Activated CD8-positive, alpha-beta memory T cell treated with anti-CD3 and anti-CD28 coated beads, Interleukin-2, amount 50 U/mL, for 1 hour (primary cell): ENCODE measurements around the gene MT1F.
A peak's percentile ranks its signal among the peaks of the same experiment; 100 is the strongest.
"Not testable (repeated sequence)": the region's sequence is repeated elsewhere in the genome, so short reads cannot be mapped to it uniquely, and the experiment has no call there.

Experiments
- DNase-seq: peaks from one replicate; pipeline ENCODE4 v3.0.0-alpha.2; 2020; ENCODE audit errors: extremely low read depth

The MT1F gene

DNA sequence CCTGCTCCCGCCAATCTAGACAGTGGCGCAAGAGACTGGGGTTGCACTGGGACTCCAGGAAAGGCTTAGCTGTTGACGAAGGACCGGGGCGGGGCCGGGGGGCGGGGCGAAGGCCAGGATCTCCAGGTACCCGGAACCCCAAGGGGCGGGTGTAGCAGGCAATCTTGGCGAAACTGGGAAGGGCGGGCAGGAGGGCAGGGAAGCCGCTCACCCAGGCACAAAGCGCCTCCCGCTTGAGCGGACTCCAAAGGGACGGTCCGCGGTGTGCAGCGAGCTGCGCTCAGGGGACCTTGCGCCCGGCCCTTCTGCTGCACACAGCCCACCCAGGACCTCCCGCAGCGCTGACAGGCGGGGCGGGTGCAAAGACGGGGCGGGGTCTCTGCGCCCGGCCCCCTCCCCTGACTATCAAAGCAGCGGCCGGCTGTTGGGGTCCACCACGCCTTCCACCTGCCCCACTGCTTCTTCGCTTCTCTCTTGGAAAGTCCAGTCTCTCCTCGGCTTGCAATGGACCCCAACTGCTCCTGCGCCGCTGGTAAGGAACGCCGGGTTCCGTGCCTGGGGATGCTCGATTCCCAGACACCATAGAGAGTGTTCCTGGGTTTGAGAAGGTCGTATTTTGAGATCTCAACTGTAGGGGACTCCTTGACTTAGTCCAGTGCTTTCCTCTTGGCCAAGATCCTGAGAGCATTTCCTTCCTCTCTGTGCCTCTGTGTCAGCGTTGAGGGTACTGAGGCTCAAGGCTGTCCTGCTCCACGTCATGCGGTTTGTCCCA is at the start of gene MT1F:
Gene MT1F, plus strand, starts transcription at position 405 of the 772 bp plus-strand sequence. Its CDS starts 100 bp downstream, at position 505.
- no peak for DNase-seq

DNA sequence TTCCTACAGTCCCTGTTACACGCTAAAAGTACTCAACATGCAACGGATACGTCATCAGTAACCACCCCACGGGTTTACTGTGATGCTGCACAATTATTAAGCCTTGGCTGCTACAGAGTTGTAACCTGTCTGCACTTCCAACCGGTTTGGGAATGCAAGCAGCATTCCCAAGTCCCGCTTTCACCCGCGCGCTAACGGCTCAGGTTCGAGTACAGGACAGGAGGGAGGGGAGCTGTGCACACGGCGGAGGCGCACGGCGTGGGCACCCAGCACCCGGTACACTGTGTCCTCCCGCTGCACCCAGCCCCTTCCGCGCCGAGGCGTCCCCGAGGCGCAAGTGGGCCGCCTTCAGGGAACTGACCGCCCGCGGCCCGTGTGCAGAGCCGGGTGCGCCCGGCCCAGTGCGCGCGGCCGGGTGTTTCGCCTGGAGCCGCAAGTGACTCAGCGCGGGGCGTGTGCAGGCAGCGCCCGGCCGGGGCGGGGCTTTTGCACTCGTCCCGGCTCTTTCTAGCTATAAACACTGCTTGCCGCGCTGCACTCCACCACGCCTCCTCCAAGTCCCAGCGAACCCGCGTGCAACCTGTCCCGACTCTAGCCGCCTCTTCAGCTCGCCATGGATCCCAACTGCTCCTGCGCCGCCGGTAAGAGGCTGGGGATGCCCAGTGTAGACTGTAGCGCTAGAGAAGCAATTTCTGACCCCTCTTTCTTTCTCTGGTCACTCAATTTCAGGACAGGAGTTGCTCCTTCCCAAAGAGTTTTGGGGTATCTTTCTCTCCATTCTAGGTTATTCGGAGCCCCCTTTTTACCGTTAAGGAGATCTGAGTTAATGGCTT is 49.5 kb upstream of the MT1F start, which contains the start of gene MT2A:
Gene MT2A, plus strand, starts transcription at position 542 of the 833 bp plus-strand sequence. Its CDS starts 72 bp downstream, at position 614.
- peak; percentile 51 for DNase-seq

DNA sequence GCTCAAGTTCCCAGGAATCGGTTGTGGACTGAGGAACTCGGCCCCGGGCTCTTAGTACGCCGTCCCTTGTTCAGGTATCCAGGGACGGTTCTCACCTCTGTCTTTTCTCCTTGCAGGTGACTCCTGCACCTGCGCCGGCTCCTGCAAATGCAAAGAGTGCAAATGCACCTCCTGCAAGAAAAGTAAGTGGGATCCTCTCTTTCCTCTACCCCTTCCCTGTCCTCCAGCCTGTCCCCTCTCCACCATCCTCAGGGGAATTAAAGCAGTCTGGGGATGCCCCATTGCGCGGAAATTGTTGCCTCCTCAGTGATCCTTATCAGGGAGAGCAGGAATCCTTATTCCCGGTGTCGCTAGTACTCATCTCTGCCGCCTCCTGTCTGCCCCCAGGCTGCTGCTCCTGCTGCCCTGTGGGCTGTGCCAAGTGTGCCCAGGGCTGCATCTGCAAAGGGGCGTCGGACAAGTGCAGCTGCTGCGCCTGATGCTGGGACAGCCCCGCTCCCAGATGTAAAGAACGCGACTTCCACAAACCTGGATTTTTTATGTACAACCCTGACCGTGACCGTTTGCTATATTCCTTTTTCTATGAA is 48.8 kb upstream of the MT1F start:
- DNase-seq = no peak

DNA sequence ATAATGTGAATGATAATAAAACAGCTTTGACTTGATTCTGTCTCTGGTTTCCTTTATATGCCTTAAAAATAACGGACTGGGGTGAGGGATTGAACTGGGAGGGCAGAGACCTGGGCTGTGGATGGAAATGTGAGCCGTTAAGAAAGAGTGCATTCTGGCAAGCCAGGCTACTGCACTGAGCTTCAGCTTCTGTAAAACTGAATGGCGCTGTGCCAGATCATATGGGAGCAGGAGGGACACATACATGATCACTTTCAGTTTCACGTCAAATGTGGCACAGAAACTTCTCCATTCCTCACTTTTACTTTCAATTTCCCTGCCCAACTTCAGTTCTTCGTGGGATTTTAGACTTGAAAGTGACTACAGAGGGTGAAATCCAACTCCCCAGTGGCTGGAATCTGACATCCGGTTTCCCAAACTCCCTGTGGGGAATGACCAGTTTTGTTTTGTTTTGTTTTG is 48.3 kb upstream of the MT1F start:
- DNase-seq = peak; percentile 64

DNA sequence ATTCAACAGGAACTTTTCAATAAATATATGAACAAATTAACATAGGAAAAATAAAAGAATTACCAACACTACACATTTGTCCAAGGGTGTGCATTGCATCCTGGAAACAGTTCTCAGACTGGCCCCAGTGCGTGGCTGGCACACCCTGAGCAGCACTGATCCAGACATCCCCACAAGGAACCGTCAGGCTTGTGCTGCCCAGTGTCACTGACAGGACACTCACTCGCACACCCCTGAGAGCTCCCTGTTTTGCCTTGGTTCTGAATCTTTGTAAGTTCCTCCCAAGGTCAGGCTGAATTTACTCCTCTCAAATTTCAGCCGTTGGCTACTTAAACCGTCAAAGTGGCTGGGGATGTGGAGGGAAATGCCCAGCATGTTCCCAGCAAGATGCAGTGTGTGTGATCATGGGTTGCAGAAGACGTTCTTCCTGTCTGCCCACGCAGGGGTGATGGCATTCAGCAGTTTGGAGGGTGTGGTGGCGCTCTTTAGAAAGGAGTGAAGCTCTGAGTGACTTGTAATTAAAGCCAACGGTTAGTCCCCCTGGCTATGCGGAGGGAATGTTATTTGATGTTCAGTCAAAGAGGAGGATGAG is 47.6 kb upstream of the MT1F start:
- DNase-seq = no peak

DNA sequence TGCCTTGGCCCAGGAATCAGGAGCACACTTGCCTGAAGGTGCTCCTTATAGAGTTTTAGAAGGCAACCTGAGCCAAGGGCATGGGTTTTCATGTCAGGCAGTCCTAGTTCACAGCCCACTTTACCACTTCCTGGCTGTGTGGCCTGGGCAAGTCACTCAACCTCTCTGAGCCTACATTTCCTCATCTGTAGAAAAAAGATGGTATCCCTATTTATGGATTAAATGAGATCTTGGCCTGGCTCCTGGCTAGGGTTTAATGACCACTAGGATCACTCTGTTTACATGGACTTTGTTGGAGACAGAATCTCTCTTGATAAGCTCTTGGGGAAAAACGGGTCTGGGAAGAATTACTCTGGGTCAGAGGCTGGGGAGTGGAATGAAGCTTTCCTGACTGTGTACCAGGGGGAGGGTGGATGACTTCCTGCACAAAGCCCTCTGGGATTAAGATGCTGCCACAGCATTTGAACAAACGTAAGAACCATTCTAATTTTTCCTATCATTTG is 47.1 kb upstream of the MT1F start:
- DNase-seq = no peak

DNA sequence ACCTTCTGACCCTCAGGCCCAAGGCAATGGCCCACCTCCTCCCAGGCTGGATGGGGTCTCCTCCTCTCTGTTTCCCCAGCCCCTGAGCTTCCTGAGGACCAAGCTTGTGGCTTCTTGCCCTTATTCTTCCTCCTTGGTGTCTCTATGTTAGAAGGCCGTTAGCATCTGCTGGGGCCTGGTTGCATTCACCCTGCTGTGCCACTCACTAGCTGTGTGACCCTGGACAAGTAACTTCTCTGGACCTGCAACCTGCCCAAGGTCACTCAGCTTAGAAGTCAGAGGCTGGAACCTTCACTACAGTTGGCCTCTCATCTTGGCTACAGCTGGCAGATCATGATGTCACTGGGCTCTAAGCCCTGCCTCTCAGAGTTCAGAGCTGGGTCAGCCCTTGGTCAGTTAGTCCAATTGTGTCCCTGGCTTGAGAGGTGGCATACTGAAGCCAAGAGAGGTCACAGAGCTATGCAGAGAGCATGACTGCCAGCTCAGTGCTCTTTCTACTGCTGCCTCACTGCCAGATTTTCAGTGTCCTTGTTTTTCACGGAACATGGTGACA is 46.4 kb upstream of the MT1F start:
- DNase-seq = no peak

DNA sequence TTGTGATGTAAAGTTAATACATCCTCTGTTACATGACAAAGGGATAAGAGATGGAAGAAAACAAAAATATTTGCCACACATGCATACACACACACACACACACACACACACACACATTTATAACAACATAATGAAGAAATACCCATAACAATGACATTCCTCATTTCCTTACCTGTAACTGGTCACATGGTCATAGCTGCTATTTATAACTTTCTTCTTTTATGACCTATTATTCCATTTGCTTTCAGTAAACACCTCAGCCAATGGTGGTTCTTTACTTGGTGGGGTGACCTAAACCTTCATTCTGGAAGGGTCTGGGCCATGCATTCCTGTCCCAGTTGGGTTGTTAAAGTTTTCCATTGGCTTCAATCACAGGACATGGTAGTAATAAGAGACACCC is 44.1 kb upstream of the MT1F start:
- no peak for DNase-seq

DNA sequence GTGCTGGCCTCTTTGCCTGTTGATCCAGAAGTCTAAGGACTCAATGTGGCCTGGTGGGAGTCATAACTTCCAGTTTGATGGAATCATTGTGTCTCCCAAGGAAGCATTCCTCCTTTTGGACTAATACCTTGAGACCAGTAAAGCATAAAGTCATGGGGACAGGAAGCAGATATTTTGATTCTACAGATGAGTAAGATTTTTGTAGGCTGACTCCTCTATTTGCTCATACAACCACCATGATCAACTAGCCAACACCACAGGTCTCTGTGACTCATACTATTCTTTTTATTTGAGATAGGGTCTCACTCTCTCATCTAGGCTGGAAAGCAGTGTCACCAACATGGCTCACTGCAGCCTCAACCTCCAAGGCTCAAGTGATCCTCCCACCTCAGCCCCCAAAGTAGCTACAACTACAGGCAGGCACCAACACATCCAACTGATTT is 43.2 kb upstream of the MT1F start:
- no peak for DNase-seq

DNA sequence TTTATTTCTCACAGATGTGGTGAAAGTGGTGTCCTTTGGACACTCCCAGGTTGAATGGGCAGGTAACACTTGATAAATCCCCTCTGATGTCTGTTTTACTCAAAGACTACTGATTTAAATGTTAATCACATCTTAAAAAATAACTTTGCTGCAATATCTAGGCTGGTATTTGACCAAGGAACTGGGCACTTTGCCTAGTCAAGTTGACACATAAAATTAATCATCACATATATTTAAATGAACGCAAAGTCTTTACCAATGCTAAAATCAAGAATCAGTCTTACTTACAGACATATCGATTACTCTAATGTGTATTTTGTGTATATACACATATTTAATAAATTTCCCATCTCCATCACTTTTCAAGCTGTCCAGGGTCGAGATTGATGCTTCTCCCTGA is 42.4 kb upstream of the MT1F start:
- DNase-seq = no peak

DNA sequence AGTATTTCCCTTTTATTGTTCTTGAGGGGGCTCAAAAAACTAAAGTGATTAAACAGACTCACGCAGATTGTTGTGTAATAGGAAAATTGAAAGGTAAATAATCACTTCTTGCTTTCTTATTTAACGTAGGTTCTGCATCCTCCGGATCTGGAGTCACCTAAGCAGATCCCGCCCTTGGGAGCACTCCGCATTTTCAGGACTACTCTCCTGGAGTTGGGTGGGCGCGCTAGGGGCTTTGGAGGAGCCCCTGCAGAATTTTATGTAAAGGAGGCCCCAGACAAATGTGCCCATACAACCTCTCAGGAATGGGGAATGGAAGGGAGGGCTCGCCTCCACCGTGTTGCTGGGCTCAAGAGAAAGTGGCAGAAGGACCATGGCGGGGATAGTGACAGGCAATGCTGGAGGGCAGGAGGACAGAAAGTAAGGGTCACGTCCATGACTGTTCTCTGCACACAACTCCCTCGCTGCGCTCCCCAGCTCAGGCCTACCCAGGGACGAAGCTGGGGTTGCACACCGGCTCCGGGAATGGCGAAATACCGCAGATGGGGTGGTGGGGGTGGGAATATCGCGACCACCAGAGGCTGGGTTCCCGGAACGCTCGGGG is 41.0 kb upstream of the MT1F start:
- no peak for DNase-seq

DNA sequence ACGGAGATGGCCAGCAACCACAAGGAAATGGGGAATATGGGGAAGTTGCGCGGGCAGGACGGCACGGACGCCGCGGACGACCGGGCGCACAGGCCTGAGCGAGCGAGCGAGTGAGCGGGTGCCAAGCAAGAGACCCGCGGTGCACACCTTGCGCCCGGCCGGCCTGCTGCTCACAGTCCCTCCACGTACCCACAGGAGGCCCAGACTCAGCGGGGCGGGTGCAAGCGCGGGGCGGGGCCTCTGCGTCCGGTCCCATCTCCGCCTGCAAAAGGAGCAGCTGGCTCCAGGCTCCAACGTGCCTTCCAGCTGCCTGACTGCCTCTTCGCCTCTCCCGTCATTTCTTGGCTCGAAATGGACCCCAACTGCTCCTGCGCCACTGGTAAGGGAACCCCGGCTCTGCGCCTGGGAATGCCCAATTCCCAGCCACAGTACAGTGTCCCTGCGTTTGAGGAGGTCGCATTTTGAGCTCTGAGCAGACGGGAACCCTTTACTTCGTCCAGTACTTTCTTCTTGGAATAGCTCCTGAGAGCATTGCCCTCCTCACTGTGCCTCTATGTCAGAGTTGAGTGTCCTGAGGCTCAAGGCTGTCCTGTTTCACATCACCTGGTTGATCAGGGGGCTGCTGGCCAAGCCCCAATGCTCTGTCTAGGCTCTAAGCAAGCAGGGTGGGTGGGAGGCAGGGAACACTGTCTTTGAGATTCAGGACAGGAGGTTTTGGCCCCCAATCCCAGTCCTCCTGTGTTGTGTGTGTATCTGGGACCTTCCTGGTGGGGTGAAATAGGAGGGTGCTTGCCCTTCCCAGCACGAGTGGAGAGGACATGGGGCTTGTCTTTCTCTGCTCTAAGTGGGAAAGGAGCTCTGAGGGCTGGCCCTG is 40.3 kb upstream of the MT1F start:
- no peak for DNase-seq

DNA sequence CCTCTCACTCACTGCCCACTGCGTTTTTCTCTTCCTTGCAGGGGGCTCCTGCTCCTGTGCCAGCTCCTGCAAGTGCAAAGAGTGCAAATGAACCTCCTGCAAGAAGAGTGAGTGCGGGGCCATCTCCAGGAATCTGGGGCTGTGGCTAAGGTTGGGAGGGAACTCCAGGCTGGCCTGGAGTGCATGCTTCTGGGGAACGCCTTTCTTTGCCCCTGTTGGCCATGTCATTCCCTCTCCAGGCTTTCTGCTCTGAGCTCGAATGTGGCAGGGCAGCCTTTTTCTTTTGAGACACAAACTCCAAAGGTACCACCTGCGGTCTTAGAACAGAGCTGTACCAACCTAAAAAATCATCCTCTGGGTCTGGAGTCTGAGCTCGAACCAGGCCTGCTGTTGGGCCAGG is 39.6 kb upstream of the MT1F start:
- DNase-seq = no peak

DNA sequence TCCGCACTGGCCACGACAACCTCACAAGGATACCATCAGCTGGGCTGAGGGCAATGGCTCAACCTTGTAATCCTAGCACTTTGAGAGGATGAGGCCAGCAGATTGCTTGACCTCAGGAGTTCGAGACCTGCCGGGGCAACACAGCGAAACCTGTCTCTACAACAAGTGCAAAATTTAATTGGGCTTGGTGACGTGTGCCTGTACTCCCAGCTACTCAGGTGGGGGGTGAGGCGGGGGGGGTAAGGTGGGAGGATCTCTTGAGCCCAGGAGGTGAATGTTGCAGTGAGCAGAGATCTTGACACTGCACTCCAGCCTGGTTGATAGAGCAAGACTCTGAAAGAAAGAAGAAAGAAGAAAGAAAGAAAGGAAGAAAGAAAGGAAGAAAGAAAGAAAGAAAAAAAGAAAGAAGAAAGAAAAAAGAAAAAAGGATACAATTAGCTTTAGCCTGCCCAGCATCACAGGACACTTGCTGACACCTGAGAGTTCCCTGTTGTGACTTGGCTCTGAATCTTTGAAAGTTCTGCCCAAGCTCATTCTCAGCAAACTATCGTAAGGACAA is 37.3 kb upstream of the MT1F start:
- DNase-seq = no peak

DNA sequence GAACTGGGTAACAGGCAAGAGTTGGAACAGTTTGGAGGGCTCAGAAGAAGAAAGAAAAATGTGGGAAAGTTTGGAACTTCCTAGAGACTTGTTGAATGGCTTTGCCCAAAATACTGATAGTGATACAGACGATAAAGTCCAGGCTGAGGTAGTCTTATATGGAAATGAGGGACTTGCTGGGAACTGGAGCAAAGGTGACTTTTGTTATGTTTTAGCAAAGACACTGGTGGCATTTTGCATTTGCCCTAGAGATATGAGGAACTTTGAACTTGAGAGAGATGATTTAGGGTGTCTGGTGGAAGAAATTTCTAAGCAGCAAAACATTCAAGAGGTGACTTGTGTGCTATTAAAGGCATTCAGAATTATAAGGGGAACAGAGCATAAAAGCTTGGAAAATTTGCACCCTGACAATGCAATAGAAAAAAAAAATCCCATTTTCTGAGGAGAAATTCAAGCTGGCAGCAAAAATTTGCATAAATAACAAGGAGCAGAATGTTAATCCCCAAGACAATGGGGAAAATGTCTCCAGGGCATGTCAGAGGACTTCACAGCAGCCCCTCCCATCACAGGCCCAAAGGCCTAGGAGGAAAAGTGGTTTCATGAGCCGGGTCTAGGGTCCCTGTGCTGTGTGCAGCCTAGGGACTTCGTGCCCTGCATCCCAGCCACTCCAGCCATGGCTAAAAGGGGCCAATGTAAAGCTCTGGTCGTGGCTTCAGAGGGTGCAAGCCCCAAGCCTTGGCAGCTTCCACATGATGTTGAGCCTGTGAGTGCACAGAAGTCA is 35.9 kb upstream of the MT1F start:
- not testable (repeated sequence) for DNase-seq

DNA sequence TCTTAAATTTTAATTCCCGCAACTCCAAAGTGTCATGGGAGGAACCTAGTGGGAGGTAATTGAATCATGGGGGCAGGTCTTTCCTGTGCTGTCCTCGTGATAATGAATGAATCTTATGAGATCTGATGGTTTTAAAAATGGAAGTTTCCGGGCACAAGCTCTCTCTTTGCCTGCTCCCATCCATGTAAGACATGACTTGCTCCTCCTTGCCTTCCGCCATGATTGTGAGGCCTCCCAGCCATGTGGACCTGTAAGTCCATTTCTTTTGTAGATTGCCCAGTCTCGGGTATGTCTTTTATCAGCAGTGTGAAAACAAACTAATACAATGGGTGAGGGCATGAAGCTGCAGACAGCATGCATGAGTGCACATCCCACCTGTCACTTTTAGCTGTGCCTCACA is 34.6 kb upstream of the MT1F start:
- DNase-seq = not testable (repeated sequence)

DNA sequence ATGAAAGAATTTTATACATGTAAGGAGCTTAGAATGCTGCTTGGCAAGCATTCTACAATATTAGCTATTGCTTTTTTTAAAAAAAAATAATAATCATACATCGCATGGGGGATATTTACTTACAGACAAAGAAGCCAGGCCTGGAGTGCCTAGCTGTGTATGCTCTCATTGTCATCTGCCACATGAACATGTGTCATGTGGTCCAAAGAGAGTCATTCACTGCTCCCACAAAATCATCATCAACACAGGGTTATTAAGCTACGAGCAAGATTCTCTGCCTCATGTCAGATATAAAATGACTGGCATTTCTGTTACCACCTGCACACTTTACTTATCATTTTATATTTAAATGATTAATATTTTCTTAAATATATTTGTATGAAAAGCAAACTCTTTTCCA is 34.1 kb upstream of the MT1F start:
- DNase-seq = no peak

DNA sequence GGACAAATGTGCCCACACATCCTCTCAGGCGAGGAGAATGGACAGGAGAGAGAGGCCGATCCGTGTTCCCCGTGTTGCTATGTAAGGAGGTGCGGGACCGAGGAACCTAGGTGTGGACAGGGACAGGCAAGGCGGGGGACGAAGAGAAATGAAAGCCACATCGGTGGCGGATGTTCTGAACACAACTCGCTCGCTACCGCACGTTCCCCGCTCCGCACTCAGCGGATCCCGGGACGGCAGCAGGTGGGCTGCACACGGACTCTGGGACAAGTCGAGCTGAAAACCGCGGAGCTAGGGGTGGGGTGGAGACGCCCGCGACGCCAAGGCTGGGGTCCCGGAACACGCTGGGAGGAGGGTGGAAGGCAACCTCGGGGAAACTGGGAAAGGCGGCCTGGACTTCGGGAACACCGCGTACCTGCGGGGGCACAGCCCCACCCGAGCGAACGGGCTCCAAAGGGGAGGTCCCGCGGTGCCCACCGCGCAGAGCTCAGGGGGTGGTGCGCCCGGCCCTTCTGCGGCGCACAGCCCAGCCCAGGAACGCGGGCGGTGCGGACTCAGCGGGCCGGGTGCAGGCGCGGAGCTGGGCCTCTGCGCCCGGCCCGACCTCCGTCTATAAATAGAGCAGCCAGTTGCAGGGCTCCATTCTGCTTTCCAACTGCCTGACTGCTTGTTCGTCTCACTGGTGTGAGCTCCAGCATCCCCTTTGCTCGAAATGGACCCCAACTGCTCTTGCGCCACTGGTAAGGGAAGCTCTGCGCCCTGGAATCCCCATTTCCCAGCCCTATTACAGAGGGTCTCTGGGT is 32.4 kb upstream of the MT1F start, which contains the start of gene MT1E:
Gene MT1E, plus strand, starts transcription at position 642 of the 803 bp plus-strand sequence. Its CDS starts 71 bp downstream, at position 713.
- DNase-seq = no peak
